ENCODE measurements around the gene TMEM131.

The TMEM131 gene

DNA sequence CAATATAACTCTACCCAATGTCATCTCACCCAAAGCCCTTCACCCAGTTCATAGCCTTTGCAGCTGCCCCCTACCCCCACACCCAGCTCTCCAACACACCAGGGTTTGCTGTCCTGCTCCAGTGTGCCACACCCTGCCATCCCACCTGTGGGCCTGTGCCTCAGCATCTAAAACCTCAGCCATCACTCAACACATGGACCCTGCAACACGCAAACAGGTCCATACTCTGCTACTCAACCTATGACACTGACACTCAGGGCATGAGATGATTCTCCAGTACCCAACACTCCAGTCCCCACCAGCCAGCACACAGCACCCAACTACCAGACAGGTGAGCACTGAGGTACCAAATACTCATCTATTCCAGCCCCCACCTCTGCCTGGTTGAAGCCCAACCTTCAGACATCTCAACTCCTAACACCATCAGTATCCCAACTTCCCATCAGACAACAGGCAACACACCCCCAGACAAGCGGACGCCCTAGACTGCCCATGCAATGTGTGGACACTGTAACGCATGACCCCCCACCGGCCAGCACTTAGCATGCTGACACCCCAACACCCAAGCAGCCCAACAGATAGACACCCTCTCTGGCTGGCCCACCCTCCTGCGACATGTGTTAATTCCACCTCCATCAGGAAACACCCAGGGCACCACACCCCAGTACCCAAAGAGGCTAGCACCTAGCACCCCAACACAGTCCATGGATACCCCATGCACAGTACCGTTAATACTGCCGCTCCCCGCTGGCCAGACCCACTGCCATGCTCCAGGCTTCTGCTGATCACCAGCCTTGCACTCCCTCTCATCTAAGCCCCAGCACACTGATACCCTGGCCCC is 257.3 kb downstream of the TMEM131 start:
- DNase-seq (ENCODE audit: low spot score) = no peak

DNA sequence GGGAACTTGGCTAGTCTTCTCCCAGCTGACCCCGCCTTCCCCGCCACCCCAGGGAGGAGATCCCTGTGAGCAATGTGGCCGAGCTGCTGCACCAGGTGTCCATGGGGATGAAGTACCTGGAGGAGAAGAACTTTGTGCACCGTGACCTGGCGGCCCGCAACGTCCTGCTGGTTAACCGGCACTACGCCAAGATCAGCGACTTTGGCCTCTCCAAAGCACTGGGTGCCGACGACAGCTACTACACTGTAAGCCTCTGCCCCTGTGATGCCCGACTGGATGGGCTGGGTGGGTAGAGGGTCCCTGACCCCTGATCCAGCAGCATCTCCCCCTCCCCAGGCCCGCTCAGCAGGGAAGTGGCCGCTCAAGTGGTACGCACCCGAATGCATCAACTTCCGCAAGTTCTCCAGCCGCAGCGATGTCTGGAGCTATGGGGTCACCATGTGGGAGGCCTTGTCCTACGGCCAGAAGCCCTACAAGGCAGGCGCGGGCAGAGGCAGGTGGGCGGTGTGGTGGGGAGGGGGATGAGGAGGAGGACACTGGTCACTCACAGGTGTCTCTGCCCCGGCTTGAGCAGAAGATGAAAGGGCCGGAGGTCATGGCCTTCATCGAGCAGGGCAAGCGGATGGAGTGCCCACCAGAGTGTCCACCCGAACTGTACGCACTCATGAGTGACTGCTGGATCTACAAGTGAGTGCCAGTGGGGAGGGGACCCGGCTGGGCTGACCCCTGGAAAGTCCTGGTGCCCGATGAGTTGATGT is 258.1 kb downstream of the TMEM131 start:
- no peak for DNase-seq (ENCODE audit: low spot score)

DNA sequence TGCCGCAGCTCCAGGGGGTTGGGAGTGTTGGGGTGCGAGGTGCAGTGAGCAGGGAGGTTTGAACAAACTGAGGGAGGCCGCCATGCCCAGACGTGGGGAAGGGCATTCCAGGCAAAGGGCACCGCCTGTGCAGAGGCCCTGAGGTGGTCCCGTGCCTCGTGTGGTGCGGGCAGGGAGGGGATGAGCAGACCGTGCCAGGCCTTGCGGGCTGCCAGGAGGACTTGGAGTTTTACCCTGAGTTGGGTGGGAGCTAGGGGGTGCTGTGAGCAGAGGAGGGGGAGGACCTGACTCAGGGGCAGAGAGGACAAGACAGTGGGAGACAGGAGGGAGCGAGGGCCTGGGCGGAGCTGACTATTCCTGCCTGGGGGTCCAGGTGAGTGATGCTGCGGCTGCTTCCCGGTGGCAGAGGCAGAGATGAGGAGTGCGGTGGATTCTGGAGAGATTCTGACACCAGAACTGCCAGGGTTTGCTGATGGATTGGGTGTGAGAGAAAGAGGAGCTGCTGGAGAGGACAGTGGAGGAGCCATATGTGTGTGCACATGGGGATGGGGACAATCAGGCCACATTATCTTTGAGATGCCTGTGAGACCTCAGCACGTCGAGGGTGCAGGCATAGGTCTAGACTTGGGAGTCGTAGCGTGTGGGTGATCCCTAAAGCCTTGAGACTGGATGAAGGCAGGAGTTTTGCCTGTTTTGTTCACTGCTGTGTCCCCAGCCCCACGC is 259.0 kb downstream of the TMEM131 start:
- no peak for DNase-seq (ENCODE audit: low spot score)

DNA sequence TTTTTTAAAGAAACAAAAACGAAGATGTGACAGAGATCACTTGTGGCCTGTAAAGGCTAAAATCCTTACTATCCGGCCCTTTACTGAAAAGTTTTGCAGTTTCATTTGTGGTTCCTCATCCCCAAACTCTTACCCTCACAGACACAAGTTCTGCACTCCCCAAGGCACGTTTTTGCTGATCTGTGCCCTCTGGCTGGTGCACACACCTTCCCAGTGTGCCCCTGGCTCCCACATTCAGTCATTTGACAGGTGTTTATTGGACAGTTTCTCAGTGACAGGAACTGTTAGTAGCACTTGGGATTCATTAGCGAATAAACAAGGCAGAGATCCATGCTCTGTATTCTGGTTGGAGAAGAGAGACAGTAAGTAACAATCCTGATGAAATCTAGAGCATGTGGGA is 259.6 kb downstream of the TMEM131 start:
- no peak for DNase-seq (ENCODE audit: low spot score)

DNA sequence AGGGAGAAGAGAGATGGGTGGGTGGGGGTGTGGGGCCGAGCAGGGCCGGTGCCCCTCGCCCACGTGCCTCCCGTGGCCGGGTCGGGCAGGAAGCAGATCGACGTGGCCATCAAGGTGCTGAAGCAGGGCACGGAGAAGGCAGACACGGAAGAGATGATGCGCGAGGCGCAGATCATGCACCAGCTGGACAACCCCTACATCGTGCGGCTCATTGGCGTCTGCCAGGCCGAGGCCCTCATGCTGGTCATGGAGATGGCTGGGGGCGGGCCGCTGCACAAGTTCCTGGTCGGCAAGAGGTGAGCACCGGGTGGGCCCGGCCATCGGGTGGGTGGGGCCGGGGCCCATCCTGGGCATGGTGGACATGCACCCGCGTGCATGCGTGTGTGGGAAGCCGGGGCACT is 260.6 kb downstream of the TMEM131 start:
- no peak for DNase-seq (ENCODE audit: low spot score)

DNA sequence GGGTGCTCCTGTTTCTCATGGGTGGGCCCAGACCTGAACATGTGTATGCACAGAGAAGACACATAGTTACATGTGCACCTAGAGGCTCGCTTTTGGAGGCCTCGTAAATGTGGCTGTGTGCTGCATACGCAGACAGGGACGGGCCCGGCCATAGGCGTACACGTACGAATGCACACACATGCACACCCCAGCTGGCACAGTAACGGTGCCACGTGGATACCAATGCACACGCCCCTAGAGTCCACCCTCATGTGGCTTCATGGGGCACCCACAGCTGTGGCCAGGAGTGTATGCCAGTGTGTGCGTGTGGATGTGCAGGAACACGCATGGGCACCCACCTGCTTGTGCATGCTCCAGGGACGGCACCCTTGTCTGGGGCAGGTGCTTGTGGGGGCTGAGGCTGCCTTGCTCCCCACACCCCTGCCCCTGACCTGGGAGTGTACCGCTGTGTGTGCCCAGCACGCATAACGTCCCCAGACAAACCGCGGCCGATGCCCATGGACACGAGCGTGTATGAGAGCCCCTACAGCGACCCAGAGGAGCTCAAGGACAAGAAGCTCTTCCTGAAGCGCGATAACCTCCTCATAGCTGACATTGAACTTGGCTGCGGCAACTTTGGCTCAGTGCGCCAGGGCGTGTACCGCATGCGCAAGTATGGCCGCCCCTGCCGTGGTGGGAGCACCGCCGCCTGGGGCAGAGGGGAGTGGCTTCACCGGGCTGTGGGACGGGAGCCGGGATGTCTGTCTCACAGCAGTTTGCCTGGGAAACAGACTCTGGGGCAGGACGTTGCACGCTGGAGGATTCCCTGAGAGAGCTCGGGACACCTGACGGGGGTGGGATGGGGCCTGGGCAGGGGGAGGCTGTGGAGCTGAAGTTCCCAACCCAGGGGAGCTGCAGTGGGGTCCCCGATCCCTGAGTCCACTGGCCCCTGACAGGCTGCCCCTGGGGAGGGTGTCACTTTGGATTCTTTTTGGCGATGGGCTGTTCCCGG is 261.4 kb downstream of the TMEM131 start:
- DNase-seq (ENCODE audit: low spot score) = no peak

DNA sequence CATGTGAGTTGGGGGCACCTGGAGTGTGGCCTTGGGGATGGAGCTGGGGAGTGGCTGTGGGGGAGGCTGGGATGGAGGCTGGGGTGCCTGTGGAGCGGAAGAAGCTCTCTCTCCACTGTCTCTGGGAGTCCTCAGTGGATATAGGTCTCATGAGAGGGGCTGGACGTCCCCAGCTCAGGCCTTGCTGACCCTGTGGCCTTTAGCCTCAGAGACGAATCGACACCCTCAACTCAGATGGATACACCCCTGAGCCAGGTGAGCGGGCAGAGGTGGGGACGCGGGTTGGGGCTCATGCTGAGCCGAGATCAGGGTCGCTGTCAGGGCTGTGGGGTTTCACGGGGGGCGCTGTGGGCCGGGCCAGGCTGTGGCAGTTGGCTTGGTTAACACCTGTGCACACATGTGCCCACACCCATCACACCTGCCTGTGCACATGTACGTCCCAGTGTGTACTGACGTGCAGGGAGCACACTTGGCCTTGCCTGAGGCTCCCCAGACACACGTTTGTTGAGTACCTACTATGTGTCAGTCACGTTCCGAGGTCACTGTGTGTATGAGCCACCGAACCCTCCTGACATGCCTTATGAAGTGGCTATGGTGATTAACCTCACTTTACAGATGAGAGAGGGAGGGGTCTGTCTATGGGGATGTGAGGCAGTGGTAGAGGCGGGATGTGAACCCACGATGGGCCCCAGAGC is 262.3 kb downstream of the TMEM131 start:
- no peak for DNase-seq (ENCODE audit: low spot score)

DNA sequence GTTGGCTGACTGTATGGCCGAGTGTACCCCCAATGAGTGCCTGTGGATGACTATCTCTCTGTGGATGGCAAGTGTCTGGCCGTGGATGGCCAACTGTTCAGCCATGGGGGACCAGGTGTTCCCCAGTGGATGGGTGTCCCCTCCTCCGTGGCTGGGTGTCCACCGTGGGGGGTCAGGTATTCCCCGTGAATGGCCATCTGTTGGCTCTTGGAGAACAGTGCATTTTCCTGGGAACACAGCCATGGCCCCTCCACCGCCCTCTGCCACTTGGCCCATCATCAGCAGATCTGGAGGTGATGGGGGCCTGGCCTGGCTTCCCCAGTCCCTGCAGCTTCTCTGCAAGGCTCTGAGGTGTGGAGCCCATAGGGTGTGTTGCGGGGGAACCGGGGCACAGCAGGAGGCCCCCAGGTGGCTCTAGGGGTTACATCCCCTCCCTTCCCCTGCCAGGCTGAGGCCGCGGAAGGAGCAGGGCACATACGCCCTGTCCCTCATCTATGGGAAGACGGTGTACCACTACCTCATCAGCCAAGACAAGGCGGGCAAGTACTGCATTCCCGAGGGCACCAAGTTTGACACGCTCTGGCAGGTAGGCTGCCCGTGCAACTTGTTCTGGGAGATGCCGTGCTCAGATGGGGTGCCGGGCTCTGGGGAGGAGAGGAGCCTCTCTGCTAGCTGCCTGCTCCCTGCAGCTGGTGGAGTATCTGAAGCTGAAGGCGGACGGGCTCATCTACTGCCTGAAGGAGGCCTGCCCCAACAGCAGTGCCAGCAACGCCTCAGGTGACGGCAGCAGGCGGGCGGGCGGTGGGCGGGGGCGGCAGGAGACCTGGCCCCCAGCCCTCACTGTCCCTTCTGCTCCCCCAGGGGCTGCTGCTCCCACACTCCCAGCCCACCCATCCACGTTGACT is 263.1 kb downstream of the TMEM131 start:
- no peak for DNase-seq (ENCODE audit: low spot score)

DNA sequence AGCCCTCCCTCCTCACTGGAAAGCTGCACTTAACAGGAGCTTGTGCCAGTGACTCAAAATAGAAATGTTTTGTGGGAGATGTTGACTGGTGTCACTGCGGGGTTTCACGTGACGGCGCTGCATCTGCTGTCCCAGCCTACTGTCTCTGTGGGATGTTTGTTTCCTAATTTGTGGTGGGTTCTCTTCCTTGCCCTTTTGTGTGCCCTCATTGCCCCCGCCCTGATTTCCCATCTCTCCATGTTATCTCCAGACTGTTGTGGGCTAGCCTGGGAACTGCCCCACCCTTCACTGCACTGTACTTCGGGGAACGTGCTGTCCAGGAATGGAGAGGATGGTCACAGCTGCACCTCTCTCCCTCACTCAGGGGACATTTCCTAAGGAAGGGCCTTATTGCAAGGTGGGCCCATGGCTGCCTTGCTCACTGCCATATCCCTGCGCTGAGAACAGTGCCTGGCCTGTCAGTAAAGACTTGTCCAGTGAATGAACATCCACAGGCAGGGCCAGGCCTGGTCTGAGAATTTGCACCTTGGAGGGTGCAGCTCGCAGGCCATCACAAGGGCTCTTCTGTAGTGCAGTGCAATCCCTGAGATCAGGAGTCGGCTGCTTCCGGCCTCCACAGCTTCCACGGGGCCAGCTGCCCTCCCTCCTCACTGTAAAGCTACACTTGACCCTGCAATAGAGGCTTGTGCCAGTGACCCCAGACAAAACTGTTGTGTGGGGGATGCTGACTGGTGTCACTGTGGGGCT is 264.3 kb downstream of the TMEM131 start:
- DNase-seq (ENCODE audit: low spot score) = no peak

DNA sequence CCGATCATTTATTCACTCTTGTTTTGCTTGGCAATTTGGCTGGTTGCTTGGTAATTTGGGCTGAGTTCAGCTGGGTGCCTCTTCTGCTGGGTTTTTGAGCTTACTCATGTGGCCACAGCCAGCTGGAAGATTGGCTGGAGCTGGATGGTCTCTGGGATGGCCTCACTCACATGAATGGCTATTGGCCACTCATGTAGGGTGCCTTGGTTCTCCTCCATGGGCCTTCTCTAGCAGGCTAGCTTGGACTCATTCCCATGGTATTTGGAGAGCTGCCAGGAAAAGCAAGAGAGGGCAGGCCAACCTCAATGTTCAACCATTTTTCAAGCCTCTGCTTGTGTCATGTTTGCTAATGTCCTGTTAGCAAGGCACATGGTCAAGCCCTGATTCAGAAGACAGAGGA is 265.5 kb downstream of the TMEM131 start:
- DNase-seq (ENCODE audit: low spot score) = no peak

DNA sequence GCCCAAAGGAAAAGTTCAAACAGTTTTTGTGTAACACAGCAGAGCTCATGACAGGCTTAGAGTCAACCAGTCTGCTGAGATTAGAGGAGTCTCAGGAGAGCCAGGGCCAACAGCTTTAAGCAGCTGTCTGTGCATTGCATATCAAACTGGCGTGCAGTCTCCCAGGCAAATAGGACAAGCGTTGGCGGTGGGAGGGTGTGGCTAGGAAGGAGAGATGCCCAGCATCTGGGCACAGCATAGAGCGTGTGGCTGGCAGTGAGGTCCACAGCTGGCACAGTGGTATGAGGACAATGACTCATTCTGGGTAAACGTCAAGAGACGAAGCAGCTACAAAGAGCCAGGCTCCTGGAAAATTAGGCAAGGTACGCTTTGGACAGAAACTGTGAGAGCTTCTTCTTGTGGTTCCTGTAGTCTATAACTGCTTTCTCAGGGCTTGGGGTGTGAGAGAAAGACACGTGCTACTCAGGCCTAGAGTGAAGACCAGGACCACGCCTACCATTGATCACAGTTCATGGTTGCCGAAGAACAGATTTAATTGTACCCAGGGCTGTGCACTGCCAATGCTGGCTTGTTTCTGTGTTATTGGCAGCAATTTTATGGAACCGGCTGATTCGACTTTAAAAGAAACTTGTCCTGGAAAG is 267.5 kb downstream of the TMEM131 start:
- no peak for DNase-seq (ENCODE audit: low spot score)

DNA sequence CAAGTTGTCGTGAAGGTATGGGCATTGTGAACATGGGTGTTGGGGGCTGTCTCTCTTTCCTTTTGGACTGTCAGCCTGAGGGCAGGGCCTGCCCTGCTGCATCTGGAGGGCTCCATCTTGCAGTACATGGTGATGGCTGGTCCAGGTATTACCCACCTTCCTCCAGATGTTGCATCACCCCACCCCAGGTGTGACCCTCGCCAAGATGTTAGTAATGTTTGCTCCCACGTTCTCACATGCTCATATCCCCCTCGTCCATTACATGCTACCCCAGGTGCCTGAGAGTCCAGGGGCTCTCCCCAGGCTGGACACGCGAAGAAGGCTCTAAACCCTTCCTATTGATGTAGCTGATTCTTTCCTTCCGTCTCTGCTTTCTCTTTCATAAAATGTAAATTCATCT is 268.5 kb downstream of the TMEM131 start:
- no peak for DNase-seq (ENCODE audit: low spot score)

DNA sequence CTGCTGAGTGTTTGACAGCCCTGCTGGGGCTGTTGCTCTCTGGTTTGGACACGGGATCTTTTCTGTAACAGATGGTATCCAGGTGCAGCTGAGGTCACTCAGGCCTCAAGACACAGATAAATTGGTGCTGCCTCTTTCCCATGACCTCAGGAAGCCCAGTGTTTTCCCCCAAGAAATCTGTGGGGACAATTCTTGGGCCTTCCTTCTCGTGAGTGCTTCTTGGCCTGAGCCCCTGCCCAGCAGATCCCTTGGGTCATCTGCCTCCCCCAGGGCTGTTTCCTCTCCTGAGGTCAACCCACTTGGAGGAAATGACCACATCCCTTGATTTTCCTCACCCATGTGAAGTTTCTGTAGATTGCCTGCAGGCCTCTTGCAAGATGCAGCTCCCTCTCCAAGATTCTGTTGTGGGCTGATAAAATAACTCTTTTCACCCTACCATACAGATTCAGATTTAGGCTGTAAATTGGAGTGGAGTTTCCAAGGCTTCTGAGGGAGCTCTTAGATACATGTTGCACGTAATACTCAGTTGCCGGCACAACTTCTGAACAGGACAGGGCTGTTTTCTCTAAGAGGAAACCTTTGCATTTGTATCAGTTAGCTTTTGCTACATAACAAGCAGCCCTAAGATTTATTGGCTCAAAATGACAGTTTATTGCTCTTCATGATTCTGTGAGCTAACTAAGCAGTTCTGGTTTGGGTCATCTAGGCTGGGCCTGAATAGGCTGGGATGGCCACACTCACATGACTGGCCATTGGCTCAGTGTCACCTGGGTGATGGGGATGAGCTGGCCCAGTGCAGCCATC is 269.3 kb downstream of the TMEM131 start:
- no peak for DNase-seq (ENCODE audit: low spot score)

DNA sequence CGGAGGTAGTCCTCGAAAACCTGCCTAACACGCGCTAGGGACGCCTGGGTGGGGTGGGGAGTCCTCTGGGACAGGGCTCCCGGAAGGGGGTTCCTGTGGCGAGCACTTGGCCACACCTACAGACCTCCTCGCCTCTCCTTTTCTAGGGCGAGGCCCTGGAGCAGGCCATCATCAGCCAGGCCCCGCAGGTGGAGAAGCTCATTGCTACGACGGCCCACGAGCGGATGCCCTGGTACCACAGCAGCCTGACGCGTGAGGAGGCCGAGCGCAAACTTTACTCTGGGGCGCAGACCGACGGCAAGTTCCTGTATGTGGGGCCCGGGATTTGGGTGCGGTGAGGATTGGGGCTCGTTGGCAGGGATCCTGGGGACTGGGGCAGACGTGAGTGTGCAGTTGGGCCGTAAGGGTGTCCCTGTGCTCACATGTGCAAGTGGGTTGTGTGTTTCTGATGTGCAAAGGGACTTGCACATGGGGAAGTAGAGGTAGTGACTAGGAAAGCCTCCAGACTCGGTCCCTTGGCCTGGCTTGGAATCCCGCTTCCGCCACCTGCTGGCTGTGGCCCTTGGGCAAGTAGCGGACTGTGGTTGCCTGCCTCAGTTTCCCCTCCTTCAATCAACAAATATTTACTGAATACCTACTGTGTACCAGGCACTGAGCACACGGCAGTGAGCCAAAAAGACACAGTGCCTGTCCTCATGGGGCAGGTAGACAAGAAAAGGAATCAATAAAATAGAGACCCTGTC is 270.6 kb downstream of the TMEM131 start:
- DNase-seq (ENCODE audit: low spot score) = no peak

DNA sequence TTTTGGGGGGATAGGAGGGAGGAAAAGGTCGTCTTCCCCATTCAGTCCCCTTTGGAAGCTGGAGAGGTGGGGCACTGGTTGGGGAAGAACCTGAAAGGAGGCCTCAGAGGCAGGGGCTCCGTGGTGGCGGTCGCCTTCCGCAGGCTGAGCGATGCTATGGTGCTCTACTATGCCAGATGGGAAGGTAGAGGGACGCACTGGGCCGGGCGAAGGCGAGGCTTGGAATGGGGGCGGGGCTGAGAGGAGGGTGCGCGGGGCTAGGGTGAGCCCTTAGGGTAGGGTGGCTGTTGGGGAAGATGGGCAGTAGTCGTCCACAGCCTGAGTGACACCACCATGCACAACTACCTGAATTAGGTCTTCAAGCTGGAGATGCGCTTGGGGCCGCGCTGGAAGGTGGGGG is 271.2 kb downstream of the TMEM131 start:
- DNase-seq (ENCODE audit: low spot score) = no peak

DNA sequence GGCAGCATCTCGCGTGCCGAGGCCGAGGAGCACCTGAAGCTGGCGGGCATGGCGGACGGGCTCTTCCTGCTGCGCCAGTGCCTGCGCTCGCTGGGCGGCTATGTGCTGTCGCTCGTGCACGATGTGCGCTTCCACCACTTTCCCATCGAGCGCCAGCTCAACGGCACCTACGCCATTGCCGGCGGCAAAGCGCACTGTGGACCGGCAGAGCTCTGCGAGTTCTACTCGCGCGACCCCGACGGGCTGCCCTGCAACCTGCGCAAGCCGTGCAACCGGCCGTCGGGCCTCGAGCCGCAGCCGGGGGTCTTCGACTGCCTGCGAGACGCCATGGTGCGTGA is 271.7 kb downstream of the TMEM131 start:
- DNase-seq (ENCODE audit: low spot score) = no peak

All from cerebellar cortex (tissue), 1 donor.